ENCODE results near the gene NOX1.

The NOX1 gene

DNA sequence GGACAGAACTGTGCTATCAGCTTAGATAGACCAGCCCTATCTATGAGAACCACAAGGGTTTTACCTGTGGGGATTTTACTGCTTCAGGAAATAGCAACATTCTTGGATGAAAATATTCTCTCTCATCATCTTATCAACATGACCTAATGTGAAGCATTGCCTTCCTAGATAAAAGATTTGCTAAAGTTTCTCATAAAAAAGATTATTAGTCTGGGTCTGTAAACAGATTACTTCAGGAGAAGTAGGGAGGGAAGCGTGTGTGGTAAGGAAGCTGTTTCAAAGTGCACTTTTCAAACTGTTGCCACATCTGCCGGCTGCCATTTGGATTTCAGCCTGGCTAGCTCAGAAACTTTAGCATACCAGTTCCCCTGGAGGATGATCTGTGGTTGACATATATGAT lies at the start of gene NOX1:
Gene NOX1, minus strand, starts transcription at position 35 of the 400 bp plus-strand sequence. CDS start 220 bp downstream, outside the sequence.
- no peak for DNase-seq (ENCODE audit: low spot score)

GRCh38 chrX:100915562-100915961 lies 41.4 kb upstream of the NOX1 start:
- no peak for DNase-seq (ENCODE audit: low spot score)

DNA sequence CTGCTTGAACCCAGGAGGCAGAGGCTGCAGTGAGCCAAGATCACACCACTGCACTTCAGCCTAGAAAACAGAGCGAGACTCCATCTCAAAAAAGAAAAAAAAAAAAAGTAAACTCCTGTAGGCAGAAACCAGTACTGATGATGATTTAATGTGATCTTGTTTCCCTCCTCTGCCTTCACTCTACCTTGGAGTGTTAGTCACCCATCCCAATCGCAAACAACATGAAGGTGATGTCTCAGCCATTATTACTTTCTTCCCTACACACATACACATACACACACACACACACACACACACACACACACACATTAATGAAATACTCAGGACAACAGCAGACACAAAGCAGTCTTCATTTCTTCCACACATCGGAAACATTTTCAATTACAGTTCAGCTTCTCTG lies 39.0 kb upstream of the NOX1 start:
- no peak for DNase-seq (ENCODE audit: low spot score)

GRCh38 chrX:100911731-100912130 lies 37.6 kb upstream of the NOX1 start:
- no peak for DNase-seq (ENCODE audit: low spot score)

GRCh38 chrX:100905620-100906019 lies 31.5 kb upstream of the NOX1 start:
- no peak for DNase-seq (ENCODE audit: low spot score)

- no peak for DNase-seq (ENCODE audit: low spot score)
Measured at GRCh38 chrX:100904433-100904832, 30.3 kb upstream of the NOX1 start.

- peak; percentile 7 for DNase-seq (ENCODE audit: low spot score)
Measured at GRCh38 chrX:100895365-100896075, 21.4 kb upstream of the NOX1 start.

DNA sequence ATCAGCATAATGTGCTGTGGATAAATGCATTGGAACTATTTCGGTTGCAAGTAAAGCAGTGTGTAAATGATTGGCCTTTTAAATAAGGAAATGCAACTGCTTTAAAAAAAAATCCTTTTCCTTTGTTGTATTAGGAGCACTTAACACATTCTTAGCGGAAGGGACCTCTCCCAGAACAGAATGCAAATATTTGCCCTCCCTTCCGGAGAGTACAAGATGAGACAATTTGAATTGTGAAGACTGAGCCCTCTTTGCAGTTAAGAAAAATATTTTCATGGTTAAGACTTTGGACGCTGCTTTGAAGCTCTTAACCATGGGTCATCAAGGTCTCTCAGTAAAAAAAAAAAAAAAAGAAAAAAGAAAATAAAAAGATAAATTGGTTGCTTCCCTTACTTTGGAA lies 9.5 kb upstream of the NOX1 start:
- no peak for DNase-seq (ENCODE audit: low spot score)

DNA sequence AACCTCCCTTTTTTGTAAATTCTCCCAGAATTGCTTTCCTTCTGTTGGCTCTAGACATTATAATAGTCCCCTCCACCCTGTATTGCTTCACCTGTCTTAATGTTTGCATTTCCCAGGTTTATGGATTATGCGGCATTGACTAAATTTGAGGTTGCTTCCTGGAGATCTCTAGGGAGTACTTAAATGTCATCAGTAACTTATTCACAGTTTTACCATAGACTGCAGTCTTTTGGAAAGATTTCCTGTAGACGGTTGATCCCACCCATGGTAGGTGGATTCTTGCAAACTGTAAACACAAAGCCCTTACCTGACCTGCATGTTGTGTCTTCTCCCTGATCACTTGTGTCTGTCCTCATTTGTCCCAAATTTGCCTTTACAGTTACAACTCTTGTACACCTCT lies 6.2 kb upstream of the NOX1 start:
- no peak for DNase-seq (ENCODE audit: low spot score)

DNA sequence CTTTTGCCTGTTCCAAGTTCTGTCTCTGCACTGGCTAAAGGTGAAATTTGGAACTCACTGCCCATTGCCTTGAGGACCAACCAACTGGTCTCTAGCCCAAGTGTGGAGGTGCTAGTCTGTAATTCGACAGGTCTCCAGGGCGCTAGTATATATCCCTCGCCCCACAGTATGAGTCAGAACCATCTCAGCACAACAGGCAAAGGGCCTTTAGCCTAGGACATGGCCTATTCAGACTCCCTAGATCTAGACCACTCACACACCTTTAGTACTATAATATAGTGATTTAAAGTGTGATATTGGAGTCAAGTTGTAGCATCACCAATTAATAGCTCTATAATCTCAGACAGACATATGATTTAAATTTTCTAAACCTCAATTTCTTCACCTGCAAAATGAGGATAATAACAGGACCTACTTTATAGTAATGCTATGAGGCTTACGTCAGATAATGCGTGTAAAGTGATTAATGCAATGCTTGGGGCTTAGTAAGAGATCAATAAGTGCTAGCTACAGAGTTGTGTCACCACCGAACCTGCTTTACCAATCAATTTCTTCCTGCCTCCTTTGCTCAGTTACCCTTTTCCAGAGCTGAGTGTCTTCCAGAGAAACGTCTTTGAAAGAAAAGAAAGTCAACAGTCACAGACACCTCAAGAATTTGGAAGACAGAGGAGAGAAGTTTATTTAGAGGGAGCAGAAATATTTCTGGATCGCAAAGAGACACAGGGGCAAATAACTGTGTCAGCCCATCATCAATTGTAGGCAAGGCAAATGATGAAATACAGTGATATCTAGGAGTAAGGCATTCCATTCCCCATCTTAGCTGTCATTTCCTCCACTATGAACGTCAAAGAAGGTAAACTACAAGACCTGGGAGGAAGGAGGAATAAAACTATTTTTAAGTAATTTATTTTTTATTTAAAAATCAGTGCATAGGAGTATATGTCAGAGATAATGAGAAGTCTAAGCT lies 2.3 kb downstream of the NOX1 start:
- DNase-seq (ENCODE audit: low spot score) = no peak

DNA sequence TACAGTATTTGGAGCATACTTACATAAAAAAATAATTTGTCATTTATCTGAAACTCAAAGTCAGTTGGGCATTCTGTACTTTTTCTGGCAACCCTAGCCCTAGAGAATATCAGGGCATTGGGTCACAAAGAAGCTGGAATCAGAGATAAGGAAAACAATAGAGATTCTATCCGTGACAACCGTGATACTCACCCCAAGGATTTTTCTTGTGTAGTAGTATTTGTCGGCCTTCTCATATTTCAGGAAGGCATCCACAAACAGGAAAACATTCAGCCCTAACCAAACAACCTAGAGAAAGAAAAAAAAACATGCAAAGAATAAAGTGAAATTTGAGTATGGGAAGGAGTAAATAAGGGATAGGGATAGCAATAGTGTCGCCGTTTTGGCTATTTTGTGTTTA lies 3.6 kb downstream of the NOX1 start:
- DNase-seq (ENCODE audit: low spot score) = no peak

DNA sequence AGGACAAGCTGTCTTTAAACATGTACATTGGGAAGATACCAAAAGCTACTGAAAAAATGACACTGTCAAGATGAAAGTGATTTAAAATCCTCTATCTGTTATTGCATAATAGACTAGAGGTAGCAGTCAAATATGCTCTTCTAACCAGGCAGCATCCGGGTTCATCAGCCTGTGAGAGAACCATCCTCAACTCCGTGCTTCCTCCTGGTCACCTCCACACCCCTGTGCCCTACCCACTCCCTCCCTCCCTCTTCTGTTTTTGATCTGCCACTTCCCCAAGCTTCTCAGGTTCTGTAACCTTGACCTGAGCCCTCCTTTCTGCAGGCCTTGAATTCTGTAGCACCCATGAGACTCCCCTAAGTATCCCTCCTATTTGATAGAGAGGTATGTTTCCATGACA lies 5.9 kb downstream of the NOX1 start:
- DNase-seq (ENCODE audit: low spot score) = no peak

- DNase-seq (ENCODE audit: low spot score) = no peak
Measured at GRCh38 chrX:100864657-100865391, 9.3 kb downstream of the NOX1 start.

GRCh38 chrX:100863326-100863864 lies 10.8 kb downstream of the NOX1 start:
- DNase-seq (ENCODE audit: low spot score) = no peak

- no peak for DNase-seq (ENCODE audit: low spot score)
Measured at GRCh38 chrX:100852810-100853209, 21.3 kb downstream of the NOX1 start.

DNA sequence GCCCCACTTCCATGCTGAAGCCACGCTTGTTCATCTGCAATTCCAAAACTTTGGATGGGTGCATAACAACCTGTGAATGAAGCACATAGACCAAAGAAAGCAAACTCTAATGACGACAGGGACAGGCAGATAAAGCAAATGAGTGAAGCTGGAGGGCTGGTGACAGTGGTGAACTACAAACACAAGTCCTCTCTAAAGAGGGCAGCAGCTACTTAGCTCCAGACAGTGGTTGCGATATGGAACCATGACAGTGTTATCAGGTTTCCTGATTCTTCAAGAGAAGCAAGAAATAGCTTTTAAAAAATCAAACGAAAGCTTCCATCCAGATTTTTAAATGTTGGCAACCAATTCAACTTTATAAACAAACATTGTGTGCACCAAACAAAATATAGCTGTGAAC lies 23.8 kb downstream of the NOX1 start:
- no peak for DNase-seq (ENCODE audit: low spot score)

DNA sequence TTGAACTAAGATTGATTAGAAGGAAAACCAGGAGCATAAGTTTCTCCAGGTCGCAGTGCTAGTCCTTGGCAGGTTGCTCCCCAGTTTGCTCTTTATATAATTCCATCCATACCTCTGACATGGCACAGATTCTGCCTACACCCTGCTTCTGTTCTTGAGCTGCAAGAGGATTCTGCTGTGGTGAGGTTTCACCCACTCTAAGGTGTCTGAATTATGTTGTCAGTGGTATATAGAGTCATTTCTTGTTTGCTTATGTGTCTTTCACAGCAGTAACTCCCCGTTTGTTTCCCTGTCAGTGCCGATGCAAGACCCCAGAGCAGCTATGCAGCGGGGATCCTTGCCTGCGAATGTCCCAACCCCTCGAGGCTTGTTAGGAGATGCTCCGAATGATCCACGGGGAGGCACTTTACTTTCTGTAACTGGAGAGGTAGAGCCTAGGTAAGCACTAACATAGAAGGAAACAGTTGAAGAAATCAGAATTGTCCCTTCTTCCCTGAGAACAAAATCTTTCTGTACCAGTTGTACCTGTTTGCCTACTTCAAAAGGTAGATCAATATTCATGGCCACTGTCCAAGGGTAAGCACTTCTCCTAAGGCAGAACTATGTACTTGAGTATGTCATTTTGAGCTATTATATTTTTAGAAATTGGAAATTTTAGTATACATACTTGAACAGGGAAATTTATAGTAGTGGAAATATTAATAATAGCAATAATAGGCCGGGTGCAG lies 42.8 kb downstream of the NOX1 start:
- no peak for DNase-seq (ENCODE audit: low spot score)

GRCh38 chrX:100830547-100830946 lies 43.6 kb downstream of the NOX1 start:
- no peak for DNase-seq (ENCODE audit: low spot score)

- DNase-seq (ENCODE audit: low spot score) = no peak
Measured at GRCh38 chrX:100830143-100830542, 44.0 kb downstream of the NOX1 start.

DNA sequence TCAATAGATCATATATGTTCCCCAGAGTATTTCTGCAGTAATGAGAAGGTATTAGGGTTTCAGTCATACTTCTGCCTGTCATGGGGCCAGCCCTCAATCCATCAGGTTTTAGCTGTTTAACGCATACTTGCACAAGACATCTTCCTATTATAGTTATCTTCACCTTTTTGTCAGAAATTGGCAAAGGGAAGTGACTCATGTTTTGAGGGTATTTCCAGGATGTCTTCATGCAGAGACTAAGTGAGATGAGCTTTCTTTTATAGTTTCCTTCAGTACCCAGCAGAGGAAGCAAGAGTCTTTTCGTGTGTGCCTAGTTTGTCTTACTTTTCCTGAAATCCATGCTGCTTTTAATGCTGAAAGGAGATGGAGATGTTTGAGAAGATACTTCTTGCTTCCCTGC lies 44.4 kb downstream of the NOX1 start:
- DNase-seq (ENCODE audit: low spot score) = peak; percentile 27

- peak; percentile 72 for DNase-seq (ENCODE audit: low spot score)
Measured at GRCh38 chrX:100819837-100820666, 54.1 kb downstream of the NOX1 start, which contains the start of gene CSTF2. Gene CSTF2 (plus strand): TSS chrX:100820391. CDS start chrX:100820417, 26 bp downstream.

Data from CD4-positive, alpha-beta T cell treated with Interleukin-6 at 100 ng/mL for 8 hours (primary cell).